Measurements from ENCODE around the gene OR51I2.

The OR51I2 gene

DNA sequence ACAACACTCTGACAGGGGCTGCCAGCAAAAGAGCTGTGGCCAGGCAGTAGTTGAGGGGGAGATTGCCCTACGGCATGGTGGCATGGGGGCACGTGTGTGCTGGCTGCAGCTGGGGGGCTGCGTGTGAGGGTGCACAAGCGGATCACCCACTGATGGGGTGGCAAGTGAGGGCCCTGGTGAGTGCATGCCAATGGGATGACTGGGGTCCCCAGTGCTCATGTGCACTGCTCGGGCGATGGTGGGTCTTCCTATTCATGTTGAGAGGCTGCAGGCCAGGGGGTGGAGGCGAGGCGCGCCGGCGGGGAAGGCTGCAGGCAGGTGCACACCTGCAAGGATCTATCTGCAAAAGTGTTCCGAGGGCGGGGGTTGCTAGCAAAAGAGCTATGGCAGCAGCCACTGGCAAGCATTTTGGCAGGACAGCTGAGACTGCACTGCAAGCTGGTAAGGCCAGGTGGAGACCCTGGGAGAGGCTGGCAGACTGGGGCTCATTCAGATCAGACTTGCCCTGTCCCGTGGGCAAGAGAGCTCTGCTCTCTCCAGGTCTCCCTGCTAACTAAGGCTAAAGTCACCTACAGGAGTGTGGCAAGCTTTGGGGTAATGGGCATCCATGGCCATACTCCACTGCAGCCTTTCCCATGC, 12.0 kb downstream of the OR51I2 start (continued):
- TF ChIP-seq, protein P1, sequence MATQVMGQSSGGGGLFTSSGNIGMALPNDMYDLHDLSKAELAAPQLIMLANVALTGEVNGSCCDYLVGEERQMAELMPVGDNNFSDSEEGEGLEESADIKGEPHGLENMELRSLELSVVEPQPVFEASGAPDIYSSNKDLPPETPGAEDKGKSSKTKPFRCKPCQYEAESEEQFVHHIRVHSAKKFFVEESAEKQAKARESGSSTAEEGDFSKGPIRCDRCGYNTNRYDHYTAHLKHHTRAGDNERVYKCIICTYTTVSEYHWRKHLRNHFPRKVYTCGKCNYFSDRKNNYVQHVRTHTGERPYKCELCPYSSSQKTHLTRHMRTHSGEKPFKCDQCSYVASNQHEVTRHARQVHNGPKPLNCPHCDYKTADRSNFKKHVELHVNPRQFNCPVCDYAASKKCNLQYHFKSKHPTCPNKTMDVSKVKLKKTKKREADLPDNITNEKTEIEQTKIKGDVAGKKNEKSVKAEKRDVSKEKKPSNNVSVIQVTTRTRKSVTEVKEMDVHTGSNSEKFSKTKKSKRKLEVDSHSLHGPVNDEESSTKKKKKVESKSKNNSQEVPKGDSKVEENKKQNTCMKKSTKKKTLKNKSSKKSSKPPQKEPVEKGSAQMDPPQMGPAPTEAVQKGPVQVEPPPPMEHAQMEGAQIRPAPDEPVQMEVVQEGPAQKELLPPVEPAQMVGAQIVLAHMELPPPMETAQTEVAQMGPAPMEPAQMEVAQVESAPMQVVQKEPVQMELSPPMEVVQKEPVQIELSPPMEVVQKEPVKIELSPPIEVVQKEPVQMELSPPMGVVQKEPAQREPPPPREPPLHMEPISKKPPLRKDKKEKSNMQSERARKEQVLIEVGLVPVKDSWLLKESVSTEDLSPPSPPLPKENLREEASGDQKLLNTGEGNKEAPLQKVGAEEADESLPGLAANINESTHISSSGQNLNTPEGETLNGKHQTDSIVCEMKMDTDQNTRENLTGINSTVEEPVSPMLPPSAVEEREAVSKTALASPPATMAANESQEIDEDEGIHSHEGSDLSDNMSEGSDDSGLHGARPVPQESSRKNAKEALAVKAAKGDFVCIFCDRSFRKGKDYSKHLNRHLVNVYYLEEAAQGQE (tag by site-specific recombination; IDR thresholded peaks at IDR 0.05) = no peak
- TF ChIP-seq ZNF423 (tag by site-specific recombination; IDR thresholded peaks at IDR 0.05) = no peak
- no peak for TF ChIP-seq BCL11B (tag by site-specific recombination; IDR thresholded peaks at IDR 0.05; ENCODE audit: low read depth)
- no peak for TF ChIP-seq ZNF837 (tag by site-specific recombination; IDR thresholded peaks at IDR 0.05)
- TF ChIP-seq, protein P2, sequence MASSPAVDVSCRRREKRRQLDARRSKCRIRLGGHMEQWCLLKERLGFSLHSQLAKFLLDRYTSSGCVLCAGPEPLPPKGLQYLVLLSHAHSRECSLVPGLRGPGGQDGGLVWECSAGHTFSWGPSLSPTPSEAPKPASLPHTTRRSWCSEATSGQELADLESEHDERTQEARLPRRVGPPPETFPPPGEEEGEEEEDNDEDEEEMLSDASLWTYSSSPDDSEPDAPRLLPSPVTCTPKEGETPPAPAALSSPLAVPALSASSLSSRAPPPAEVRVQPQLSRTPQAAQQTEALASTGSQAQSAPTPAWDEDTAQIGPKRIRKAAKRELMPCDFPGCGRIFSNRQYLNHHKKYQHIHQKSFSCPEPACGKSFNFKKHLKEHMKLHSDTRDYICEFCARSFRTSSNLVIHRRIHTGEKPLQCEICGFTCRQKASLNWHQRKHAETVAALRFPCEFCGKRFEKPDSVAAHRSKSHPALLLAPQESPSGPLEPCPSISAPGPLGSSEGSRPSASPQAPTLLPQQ (tag by site-specific recombination; IDR thresholded peaks at IDR 0.05) = no peak
- no peak for TF ChIP-seq ZSCAN30 (tag by site-specific recombination; IDR thresholded peaks at IDR 0.05)

DNA sequence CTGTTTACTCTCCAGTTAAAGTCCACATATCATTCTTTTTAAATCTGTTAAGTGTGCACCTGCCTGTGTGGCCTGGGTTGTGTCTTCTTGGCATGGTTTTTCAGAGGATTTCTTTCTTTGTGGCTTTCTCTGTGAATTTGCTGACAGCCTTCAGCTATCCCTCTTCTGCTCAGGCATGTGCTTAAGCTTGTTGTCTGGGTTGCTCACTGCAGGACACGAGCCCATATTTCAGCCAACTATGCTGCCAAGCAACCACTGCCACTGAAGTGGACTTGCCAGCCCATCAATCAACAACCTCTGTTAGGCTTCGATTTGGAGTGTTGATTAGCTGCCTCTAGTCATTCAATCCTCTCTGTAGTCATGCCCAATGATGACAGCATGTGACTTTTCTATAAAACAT, 18.4 kb downstream of the OR51I2 start:
- Histone ChIP-seq H3K36me3 (ENCODE audit: control insufficient read depth in 2 of 2, insufficient read depth in 1 of 2, low read length in 2 of 2) (no peaks in the 10 kb centered on the region), H3K4me1 (ENCODE audit: control insufficient read depth, insufficient read depth, low read length) (no peaks in the 10 kb centered on the region), H3K9me3 (ENCODE audit: control insufficient read depth, insufficient read depth, low read depth, low read length) (no peaks in the 10 kb centered on the region), H3K27ac (ENCODE audit: extremely low read depth, low read depth, low read length) (no peak overlapping the region), H3K4me3 (ENCODE audit: low read depth, low read length) (no peak overlapping the region)
- TF ChIP-seq, protein P3, sequence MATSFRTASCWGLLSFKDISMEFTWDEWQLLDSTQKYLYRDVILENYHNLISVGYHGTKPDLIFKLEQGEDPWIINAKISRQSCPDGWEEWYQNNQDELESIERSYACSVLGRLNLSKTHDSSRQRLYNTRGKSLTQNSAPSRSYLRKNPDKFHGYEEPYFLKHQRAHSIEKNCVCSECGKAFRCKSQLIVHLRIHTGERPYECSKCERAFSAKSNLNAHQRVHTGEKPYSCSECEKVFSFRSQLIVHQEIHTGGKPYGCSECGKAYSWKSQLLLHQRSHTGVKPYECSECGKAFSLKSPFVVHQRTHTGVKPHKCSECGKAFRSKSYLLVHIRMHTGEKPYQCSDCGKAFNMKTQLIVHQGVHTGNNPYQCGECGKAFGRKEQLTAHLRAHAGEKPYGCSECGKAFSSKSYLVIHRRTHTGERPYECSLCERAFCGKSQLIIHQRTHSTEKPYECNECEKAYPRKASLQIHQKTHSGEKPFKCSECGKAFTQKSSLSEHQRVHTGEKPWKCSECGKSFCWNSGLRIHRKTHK (tag by site-specific recombination; IDR thresholded peaks at IDR 0.05) = no peak
- TF ChIP-seq, protein P4, sequence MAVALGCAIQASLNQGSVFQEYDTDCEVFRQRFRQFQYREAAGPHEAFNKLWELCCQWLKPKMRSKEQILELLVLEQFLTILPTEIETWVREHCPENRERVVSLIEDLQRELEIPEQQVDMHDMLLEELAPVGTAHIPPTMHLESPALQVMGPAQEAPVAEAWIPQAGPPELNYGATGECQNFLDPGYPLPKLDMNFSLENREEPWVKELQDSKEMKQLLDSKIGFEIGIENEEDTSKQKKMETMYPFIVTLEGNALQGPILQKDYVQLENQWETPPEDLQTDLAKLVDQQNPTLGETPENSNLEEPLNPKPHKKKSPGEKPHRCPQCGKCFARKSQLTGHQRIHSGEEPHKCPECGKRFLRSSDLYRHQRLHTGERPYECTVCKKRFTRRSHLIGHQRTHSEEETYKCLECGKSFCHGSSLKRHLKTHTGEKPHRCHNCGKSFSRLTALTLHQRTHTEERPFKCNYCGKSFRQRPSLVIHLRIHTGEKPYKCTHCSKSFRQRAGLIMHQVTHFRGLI (tag by site-specific recombination; IDR thresholded peaks at IDR 0.05) = no peak
- TF ChIP-seq ZNF660 (tag by site-specific recombination; IDR thresholded peaks at IDR 0.05) (no peak), ZNF48 (tag by site-specific recombination; IDR thresholded peaks at IDR 0.05) (no peak), ZBTB8A (tag by site-specific recombination; IDR thresholded peaks at IDR 0.05) (no peak), ZNF302 (tag by site-specific recombination; IDR thresholded peaks at IDR 0.05; ENCODE audit: low read depth) (no peak), ZNF426 (tag by site-specific recombination; IDR thresholded peaks at IDR 0.05) (no peak), ZNF423 (tag by site-specific recombination; IDR thresholded peaks at IDR 0.05) (no peak), HOXD13 (CRISPR knock-in tag; IDR thresholded peaks at IDR 0.05; ENCODE audit: borderline replicate concordance) (no peak), ZNF174 (tag by site-specific recombination; IDR thresholded peaks at IDR 0.05) (no peak), ZNF366 (tag by site-specific recombination; conservative IDR thresholded peaks at IDR 0.05) (no peak), ZNF133 (tag by site-specific recombination; IDR thresholded peaks at IDR 0.05) (no peak), ZNF830 (tag by site-specific recombination; IDR thresholded peaks at IDR 0.05; ENCODE audit: low read depth) (no peak), ZSCAN16 (tag by site-specific recombination; IDR thresholded peaks at IDR 0.05) (no peak)
- TF ChIP-seq, protein P5, sequence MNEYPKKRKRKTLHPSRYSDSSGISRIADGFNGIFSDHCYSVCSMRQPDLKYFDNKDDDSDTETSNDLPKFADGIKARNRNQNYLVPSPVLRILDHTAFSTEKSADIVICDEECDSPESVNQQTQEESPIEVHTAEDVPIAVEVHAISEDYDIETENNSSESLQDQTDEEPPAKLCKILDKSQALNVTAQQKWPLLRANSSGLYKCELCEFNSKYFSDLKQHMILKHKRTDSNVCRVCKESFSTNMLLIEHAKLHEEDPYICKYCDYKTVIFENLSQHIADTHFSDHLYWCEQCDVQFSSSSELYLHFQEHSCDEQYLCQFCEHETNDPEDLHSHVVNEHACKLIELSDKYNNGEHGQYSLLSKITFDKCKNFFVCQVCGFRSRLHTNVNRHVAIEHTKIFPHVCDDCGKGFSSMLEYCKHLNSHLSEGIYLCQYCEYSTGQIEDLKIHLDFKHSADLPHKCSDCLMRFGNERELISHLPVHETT (tag by site-specific recombination; IDR thresholded peaks at IDR 0.05) = no peak
- TF ChIP-seq, protein P6, sequence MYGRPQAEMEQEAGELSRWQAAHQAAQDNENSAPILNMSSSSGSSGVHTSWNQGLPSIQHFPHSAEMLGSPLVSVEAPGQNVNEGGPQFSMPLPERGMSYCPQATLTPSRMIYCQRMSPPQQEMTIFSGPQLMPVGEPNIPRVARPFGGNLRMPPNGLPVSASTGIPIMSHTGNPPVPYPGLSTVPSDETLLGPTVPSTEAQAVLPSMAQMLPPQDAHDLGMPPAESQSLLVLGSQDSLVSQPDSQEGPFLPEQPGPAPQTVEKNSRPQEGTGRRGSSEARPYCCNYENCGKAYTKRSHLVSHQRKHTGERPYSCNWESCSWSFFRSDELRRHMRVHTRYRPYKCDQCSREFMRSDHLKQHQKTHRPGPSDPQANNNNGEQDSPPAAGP (tag by site-specific recombination; IDR thresholded peaks at IDR 0.05) = no peak
- TF ChIP-seq, protein P7, sequence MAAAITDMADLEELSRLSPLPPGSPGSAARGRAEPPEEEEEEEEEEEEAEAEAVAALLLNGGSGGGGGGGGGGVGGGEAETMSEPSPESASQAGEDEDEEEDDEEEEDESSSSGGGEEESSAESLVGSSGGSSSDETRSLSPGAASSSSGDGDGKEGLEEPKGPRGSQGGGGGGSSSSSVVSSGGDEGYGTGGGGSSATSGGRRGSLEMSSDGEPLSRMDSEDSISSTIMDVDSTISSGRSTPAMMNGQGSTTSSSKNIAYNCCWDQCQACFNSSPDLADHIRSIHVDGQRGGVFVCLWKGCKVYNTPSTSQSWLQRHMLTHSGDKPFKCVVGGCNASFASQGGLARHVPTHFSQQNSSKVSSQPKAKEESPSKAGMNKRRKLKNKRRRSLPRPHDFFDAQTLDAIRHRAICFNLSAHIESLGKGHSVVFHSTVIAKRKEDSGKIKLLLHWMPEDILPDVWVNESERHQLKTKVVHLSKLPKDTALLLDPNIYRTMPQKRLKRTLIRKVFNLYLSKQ (tag by site-specific recombination; IDR thresholded peaks at IDR 0.05; ENCODE audit: borderline replicate concordance) = no peak
- ChIA-PET CTCF (interaction anchor here (0.7 to 1.4 kb wide), 2 partner anchors 9 to 282 kb away, joined by 3 to 5 read pairs; no protein-coding TSS in a partner anchor), POLR2A (no interaction called here)

All from HEK293 (cell line).